Measurements from ENCODE around the gene KIAA0319L.

GRCh38 chr1:35539824-35540261 lies 17.4 kb downstream of the KIAA0319L start:
- TF ChIP-seq CTCF (conservative IDR thresholded peaks at IDR 0.05) (no peak), ZFX (IDR thresholded peaks at IDR 0.05) (no peak)
